GM19025 (cell line): ENCODE data around the gene KCNIP4.

Experiments
- ATAC-seq: cut with Tn5 transposase; IDR thresholded peaks from one replicate; pipeline ENCODE4 v1.9.1; 2021; ENCODE audit warnings: mild to moderate bottlenecking, low read depth, moderate library complexity; ENCODE audit not compliant: unreplicated experiment

Gene KCNIP4

GRCh38 chr4:21901831-21902230 is 46.7 kb downstream of the KCNIP4 start:
- ATAC-seq, result no peak

- ATAC-seq, result no peak
Observed at GRCh38 chr4:21901281-21901680, 47.3 kb downstream of the KCNIP4 start.

DNA sequence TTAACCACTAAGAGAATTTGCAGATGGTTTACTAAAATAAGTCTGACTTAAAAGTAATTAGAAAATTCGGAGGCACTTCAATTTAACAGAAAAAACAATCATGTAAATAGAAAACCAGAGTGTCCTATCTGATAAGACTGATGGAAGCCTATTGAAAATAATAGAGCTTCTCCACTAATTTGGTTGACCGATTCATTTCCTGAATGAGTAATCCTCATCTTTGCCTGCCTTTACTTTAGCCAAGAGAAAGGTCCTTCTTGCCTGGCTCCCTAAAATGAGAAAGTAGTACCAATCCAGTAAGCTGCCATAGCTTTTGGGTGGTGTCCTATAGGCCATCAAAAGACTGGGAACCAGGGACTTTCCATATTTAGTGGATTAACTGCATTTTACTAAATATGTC is 48.4 kb downstream of the KCNIP4 start:
- ATAC-seq, result no peak

GRCh38 chr4:21898101-21898500 is 50.5 kb downstream of the KCNIP4 start:
- ATAC-seq, result no peak

- no peak for ATAC-seq
Observed at GRCh38 chr4:21896767-21897166, 51.8 kb downstream of the KCNIP4 start.

- ATAC-seq, result no peak
Observed at GRCh38 chr4:21893136-21893535, 55.4 kb downstream of the KCNIP4 start.

DNA sequence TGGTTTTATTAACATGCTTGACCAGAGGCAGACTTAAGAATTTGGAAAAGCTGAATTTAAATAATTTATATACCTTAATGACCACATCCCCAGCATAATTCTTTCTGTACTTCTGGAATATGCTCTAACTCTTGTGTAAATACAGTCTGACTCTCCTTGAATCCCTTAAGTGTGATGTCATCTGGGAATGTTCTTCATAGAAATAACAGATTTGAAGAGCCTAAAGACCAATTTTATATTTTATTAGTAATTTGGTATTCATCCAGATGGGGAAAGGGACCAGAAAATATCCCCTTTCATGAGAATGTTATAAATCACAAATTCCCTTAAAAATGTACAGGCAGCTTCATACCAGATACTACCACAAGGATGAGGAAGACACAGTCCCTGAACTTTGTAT is 58.3 kb downstream of the KCNIP4 start:
- no peak for ATAC-seq

GRCh38 chr4:21888195-21888976 is 60.2 kb downstream of the KCNIP4 start:
- peak; percentile 45 for ATAC-seq

DNA sequence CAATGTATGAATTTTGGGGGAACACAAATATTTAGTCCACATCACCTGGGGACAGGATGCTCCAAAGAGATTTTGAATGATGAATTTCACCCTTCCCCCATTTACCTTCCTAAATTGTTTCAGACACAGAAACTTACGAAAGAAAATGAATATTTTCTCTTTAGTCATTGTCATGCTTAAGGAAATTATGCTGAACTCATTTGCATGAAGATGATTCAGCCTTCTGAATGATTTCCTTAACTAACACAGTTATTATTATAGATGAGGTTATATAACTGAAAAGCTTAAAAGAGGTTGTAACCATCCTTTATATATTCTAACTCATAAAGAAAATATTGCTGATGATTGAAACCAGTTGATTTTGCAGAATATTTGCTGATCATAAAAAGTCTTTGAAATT is 61.1 kb downstream of the KCNIP4 start:
- ATAC-seq, result no peak

DNA sequence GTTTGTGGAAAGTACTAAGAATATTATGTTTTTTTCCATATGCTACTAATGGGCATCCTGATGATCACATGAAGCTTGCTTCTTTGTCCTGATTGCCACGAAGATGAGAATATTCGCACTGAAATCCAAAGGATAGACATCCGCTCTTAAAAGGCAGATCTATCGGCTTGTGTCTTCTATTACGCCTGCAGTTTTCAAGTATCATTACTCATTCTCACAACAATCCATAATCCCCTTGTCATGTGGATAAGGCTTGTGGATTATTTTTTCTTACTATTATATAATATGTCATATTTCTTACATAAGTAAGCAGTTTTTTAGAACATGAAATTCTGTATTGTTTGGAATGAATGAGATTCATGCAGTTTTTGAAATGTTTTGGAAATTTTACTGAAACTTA is 62.8 kb downstream of the KCNIP4 start:
- ATAC-seq, result no peak

DNA sequence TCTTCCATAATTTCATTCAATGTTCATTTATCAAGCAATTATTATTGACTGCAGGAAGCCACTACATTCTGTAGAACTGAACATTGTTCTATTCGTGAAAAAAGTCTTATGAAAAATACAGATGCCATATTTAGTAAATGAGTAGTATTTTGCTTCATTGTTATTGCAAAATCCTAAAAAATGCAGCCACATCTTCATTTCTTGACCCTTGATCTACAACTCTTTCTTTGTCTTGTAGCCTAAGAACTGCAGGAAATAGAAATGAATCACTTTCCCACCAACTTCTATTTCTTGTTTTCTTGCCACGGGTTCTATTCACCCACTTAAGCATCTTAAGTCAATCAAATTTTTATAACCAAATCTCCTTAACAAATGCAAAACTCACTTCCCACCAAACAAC is 63.3 kb downstream of the KCNIP4 start:
- ATAC-seq, result no peak

DNA sequence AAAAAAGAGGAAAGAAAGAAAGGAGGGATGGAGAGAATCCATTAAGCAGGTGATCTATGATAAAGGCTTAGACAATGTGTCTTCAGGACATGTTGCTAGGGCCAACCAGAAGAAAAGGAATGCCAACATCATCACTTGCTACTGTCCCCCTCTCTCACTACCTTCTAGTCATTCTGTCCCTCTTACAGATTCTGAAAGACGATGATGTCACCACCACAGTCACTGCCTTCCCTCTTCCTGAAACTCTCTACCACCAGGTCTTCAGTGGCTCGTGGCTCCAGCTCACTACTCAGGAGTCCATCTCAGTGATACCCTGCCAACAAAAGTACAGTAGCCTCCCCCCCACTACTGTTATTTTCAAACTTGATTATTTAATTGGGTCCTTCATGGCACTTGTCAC is 64.0 kb downstream of the KCNIP4 start:
- ATAC-seq, result no peak

DNA sequence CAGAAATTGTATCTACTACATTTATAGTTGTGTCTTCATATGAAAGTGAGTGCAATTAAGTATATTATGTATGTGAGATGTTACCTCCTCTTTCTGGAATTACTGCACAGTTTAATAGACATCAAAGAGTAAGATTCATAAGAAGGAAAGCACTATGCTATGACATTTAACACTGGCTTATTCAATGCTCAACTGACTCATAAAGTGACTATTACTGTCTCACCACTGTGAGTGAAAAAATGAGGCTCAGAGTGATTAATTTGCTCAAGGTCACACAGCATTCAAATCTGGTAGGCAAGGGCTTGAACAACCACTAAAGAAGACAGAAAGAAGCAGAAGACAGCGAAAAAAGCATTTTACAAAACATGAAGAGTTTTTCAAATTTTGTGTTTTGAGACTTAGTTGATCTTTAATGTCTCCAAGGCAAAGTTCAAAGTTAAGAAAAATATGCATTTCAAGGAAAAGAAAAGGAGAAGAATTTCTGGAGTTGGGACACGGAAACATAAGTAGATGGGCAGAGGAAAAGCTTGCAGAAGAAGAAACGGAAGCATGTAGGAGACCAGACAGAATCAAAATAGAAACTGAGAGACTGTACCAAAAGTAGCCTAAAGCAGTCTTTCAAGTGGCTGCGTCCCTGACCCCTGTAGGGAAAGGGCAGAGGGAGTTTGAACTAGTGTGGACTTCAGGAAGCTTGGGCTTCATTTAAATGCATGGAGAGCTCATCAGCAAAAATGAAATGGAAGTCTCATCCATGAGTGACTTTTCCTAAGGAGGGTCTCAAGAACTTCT is 66.3 kb downstream of the KCNIP4 start:
- no peak for ATAC-seq

DNA sequence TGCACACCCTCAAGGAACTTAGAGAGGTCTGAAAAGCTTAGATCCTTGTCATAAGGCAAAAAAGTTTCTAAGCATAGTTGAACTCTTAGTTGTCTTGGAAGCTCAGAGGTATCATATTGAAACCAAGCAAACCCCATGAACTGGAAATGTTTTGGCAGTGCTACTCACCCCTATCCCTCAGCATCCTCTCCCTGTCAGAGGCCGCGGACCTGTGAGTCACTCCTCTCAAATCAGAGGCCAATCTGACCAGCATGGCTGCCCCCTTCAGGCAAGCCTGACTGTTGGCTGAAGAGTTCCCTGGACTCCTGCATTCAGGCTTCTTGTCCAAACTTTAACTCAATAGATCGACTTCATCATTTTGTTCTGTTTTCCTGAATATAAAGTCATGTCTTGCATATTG is 69.4 kb downstream of the KCNIP4 start:
- no peak for ATAC-seq

DNA sequence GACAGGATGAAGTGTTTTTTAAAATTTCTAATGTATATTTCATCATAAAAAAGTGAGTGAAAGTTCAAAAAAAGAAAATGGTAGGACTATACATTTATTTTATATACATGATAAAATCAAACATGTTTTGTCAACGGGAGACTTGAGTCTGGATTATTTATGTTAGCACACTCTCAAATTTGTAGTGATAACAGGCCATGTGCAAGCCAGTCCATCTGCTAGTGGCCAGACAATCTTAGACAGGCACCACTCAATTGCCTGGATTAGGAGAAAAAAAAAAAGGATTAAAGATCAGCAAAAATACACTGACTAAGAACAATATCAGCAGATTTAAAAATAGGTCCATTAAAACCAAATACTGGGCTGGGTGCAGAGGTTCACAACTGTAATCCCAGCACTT is 71.9 kb downstream of the KCNIP4 start:
- ATAC-seq, result no peak

GRCh38 chr4:21873145-21873544 is 75.4 kb downstream of the KCNIP4 start:
- no peak for ATAC-seq

DNA sequence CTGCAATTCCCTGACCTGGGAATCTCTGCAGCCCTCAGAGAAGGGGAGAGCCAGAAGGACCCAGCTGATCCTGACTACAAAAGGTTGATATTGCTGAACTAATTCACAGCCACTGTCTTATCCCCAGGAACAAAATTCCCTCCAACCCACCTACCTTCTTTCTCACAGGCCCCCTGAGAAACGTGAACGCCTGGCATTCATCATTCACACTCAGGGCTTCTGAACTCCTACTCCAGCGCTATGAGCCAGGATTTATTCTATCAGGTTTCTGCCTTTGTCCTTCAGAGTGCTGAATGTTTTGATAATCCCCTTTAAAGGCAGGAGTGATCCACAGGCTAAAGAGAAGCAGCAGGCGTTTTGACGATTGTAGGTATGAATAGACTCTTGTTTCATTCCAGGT is 76.5 kb downstream of the KCNIP4 start:
- ATAC-seq, result no peak

- ATAC-seq, result no peak
Observed at GRCh38 chr4:21869978-21870745, 78.4 kb downstream of the KCNIP4 start.

DNA sequence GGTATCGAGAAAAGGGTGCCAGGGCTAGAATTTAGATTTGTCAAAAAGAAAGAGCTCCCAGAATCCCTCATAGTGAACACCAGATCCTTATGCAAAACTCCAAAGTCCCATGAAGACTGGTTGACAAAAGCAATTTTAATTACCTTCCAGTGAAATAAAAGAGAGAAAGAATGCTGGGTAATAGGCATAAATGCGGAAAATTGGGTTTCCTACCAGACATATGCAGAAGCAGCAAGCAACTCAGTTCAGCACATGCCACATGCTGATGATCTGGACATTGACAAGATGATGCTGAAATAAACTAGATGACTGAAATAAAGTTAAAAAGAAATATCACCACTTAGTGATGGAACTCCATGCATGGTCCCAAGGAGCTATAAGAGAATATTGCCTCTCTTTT is 83.9 kb downstream of the KCNIP4 start:
- no peak for ATAC-seq

DNA sequence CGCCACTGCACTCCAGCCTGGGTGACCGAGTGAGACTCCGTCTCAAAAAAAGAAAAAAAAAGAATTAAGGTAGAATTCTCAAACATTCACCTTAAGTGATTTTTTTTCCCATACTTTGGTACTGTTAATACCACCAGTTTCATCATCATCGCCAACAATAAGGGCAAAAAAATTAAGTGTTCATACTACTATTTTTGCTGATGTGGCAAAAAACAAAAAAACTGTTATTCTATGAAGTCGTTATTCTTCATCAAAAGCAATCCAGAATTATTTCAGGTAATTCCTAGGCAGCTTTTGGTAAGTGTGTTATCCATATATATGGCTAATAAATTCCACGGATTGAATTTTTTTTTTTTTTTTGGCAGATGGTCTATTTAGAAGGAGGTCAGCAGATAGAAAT is 85.7 kb downstream of the KCNIP4 start:
- ATAC-seq, result no peak

DNA sequence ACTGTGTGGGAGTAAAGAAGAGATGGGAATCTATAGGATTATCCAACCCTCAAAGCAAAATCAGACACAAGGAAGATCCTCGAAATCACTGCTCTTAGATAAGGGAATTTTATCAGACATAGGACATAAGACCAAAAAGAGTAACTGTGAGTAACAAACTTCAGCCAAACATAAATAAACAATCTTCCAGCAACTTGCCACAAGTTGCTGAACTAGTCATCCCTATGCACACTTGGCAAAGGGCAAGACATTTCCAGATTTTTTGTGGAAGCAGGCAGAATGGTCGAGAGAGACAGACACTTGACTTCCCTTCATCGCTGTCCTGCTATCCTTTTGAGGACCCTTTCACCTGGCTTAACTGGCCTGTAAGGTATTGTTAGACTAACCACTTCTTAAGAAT is 89.6 kb downstream of the KCNIP4 start:
- no peak for ATAC-seq
